Ramos (cell line): Measurements from ENCODE around the gene CECR2.
"Not testable (repeated sequence)": the region's sequence is repeated elsewhere in the genome, so short reads cannot be mapped to it uniquely, and the experiment has no call there.

ENCODE experiments used
- in situ Hi-C: fragments of 300-500 bp; cut with MboI; formaldehyde crosslinking; loops from one replicate; pipeline ENCODE4 v1.14.3; 2022; ENCODE audit warnings: low sequenced_read_pairs; ENCODE audit not compliant: unreplicated experiment

Gene CECR2

DNA sequence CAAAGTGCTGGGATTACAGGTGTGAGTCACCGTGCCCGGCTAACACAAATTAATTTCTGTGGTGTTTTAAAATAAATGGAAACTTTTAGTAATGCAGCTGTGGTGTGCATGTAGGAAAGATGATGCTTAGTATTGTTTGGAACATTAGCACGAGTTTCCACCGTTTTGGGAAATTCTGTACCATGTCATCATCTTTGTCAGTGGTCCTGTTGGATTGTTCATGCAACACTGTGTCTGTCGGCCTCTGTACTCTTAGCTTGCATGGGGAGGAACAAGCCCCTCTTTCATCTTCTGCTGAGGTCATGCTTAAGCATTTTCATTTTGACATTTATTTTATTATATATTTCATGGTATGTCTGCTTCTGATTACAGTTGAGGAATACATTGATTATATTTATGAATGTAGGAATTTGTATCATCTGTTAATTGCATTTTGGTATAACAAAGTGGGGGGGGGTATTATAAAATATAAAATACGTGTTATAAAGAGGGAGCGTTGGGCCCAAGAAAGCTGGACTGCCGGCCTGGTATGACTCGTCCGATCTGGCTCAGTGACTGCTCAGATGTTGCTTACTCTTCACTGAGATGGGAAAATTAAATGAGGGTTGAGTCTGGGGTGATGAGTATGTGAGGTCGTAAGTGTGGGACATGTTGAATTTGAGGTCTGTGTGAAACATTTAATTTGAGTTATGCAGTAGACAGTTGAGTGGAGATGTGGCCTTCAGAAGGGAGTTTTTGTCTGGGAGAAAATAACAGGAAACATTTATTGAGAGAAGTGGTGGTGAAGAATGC lies 28.7 kb downstream of the CECR2 start:
- in situ Hi-C loops = no loop called here

GRCh38 chr22:17400305-17400704 lies 31.0 kb downstream of the CECR2 start:
- in situ Hi-C loops = no loop called here

DNA sequence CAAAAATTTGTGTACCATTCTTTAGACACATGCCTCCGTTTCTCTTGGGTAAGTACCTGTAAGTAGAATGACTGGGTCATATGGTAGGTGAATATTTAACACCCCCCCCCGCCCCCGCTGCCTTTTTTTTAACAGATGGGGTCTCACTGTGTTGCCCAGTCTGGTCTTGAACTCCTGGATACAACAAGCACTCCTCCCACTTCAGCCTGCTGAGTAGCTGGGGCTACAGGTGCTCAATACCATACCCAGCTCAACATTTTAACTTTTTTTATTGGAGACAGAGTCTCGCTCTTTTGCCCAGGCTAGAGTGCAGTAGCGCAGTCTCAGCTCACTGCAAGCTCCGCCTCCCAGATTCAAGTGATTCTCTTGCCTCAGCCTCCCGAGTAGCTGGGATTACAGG lies 32.5 kb downstream of the CECR2 start:
- in situ Hi-C loops = no loop called here

GRCh38 chr22:17402293-17402692 lies 33.0 kb downstream of the CECR2 start:
- in situ Hi-C loops = no loop called here

DNA sequence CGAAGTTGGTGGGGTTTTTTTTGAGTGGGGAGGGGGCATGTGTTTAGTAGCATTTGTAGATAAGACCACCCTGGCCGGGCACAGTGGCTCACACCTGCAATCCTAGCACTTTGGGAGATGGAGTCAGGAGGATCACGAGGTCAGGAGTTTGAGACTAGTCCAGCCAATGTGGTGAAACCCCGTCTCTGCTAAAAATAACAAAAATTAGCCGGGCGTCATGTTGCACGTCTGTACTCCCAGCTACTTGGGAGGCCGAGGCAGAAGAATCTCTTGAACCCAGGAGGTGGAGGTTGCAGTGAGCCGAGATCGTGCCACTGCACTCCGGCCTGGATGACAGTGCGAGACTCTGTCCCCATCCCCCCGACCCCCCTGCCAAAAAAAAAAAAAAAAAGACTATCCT lies 34.6 kb downstream of the CECR2 start:
- in situ Hi-C loops = no loop called here

- in situ Hi-C loops = no loop called here
Measured at GRCh38 chr22:17407643-17408042, 38.4 kb downstream of the CECR2 start.

GRCh38 chr22:17410576-17410975 lies 41.3 kb downstream of the CECR2 start:
- in situ Hi-C loops = loop anchor here (10.0 kb wide), 1 partner anchor 56 kb away; no protein-coding TSS in a partner anchor

- in situ Hi-C loops = loop anchor here (10.0 kb wide), 1 partner anchor 56 kb away; no protein-coding TSS in a partner anchor
Measured at GRCh38 chr22:17411213-17411612, 42.0 kb downstream of the CECR2 start.

DNA sequence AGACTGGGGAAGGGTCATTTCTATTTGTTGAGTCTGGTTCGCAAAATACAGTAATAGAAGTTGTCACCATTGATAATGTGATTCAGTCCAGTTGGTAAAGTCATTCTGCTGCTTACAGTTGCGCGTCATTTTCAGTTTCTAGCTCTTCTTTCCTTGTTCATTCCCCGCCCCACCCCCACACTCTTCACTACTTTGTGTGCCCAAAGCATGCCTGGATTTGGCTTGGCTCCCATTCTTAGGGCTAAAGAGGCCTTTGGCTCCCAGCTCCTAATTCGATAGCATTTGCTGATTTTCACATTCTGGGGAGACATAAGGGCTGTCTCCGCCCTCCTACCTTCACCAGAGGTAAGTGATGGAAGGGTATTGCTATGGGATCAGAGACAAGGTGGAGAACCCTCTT lies 43.0 kb downstream of the CECR2 start:
- in situ Hi-C loops = loop anchor here (10.0 kb wide), 1 partner anchor 57 kb away; no protein-coding TSS in a partner anchor

GRCh38 chr22:17418890-17419324 lies 49.6 kb downstream of the CECR2 start:
- in situ Hi-C loops = loop anchor here (10.0 kb wide), 1 partner anchor 64 kb away; no protein-coding TSS in a partner anchor

- in situ Hi-C loops = loop anchor here (10.0 kb wide), 1 partner anchor 65 kb away; no protein-coding TSS in a partner anchor
Measured at GRCh38 chr22:17419348-17419747, 50.1 kb downstream of the CECR2 start.

- in situ Hi-C loops = no loop called here
Measured at GRCh38 chr22:17422736-17423343, 53.6 kb downstream of the CECR2 start.

- in situ Hi-C loops = no loop called here
Measured at GRCh38 chr22:17423616-17424015, 54.4 kb downstream of the CECR2 start.

- in situ Hi-C loops = not testable (repeated sequence)
Measured at GRCh38 chr22:17427528-17427927, 58.3 kb downstream of the CECR2 start.

GRCh38 chr22:17429516-17429915 lies 60.3 kb downstream of the CECR2 start:
- in situ Hi-C loops = no loop called here

DNA sequence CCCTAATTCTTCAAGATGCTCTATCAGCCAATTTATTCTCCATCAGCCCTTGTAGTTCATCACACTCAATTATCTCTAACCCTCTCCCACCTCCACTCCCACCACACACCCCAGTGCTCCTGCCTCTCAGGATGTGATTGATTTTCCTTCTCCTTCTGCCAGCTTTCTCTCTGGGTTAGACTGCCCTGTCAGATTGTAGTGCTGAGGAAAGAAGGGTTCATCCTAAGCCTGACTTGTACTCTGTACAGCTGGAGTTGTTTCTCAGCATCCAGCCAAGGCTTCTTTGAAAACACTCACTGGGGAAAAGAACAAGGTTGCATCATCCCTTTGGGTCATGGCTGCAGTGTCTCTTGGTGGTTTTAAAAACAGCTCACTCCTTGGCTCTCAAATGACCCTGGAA lies 61.2 kb downstream of the CECR2 start:
- in situ Hi-C loops = no loop called here

GRCh38 chr22:17431179-17431578 lies 61.9 kb downstream of the CECR2 start:
- in situ Hi-C loops = no loop called here

DNA sequence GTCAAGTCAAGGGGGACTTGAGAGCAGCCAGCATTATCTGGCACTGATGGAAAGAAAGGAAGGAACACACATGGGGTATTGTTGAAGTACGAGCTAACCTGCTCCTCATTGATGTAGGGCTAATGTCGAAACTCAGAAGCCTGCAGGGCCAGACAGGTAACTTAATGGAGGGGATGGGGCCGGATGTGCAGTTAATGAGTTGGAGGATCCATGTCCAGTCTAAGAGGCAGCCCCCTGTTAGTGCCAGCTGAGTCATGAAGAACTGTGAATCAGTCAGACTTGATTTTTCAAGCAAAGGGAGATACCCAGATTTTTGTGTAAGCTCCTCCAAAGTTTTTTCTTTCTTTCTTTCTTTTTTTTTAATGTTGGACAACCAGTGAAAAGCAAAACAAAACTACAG lies 65.6 kb downstream of the CECR2 start:
- in situ Hi-C loops = no loop called here

DNA sequence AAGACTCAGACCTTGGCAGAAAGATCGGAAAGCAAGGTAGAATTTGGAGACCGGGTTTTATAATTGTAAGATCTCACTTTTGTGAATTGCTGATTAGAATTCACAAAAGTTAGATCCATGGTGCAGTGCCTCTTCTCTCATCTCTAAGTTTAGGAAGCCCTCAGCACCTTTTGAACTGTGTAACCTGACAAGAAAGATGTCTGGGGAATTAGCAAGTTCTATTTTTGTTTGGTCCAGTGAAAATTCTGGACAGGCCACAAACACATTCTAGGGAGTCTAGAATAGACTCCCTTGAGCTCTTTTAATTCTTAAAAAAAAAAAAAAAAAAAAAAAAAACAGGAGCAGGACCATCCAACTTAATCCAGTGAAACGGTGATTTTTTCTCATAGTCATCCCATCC lies 66.1 kb downstream of the CECR2 start:
- in situ Hi-C loops = no loop called here

DNA sequence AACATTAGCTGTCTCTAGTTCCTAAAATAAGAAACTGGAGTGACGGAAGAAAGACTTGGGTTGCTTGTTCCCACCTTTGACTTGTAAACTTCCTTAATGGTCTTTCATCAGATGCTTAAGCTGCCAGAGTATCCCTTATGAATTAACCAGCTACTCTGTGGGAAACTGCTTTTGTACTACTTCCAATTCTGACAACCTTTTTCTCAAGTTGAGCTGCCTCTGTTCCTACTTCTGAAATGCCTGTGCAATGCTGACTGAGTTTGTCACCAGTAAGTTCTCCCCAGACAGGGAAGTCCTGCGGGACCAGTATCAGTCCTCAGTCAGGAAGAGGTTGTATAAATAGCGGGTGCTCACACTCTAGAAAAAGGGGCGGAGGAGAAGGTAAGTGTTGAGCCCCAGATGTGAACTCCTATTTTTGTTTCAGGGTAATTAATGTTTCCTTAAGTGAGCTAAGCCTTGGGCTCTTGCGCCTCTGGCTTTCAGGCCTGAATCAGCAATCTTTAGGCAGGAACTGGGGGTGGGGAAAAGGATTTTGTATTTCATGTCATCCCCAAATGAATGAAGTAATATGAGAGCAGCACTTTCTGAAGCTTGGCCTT lies 67.2 kb downstream of the CECR2 start:
- in situ Hi-C loops = no loop called here

DNA sequence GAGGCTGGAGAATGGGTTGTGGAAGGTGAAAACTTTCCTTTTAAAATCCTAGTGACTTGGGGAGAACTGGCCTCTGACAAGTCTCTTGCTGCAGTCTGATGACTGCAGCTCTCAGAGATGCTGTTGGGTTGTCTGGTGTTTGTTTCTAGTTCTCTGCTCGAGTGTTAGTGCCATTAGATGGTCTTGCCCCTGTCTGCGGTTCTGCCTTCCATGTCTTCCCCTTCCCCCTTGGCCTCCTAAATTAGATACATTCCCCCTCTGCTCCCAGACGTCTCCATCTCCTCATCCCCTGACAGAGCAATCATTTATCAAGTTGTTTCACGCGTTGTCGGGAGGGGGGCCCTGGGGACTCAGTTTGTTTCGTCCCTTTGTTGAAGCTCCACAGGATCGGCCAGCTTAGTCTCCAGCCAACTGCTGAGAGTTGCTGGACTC lies 67.7 kb downstream of the CECR2 start:
- in situ Hi-C loops = no loop called here
